PC-3 (cell line): ENCODE results near the gene UGGT2. TPM values are rescaled to one million over a fixed set of nuclear protein-coding genes. Genes with fewer than 3 reads are reported as not detected.

Experiments
- ATAC-seq: fragments of 200-7000 bp; cut with Tn5 transposase; 2 replicates; pipeline ENCODE4 v1.9.1; 2020; ENCODE audit warnings: mild to moderate bottlenecking, moderate library complexity
- BruUV-seq: library from RNA; stranded (reverse); fragments of 400-500 nt; replicated peaks from 2 replicates; lab custom pipeline; 2021; lab: Mats Ljungman, UMichigan
- CTCF ChIA-PET: fragments of 300-600 bp; sonication (Branson Sonifier 250); formaldehyde crosslinking; loops from one replicate; lab custom pipeline; 2022; ENCODE audit warnings: antibody characterized with exemption; lab: Charles Lee
- POLR2A ChIA-PET: fragments of 300-600 bp; sonication (Branson Sonifier 250); formaldehyde crosslinking; loops from one replicate; lab custom pipeline; 2022; ENCODE audit warnings: antibody characterized with exemption; ENCODE audit not compliant: unreplicated experiment; lab: Charles Lee
- DNase-seq: peaks from one replicate; pipeline ENCODE4 v3.0.0-alpha.2; 2015
- H2AFZ ChIP-seq: fragments of 300-600 bp; sonication (generic); 2 replicates; pipeline ENCODE4 v1.6.0; 2016; ENCODE audit warnings: antibody characterized with exemption, low read length
- H3F3A ChIP-seq: fragments of 300-600 bp; sonication (generic); one replicate; pipeline ENCODE4 v1.6.0; 2017; ENCODE audit warnings: antibody characterized with exemption, low read length, control low read depth, mild to moderate bottlenecking; ENCODE audit not compliant: unreplicated experiment
- H3K27ac ChIP-seq: fragments of 300-600 bp; sonication (generic); 2 replicates; pipeline ENCODE4 v1.5.1; 2016; ENCODE audit warnings: mild to moderate bottlenecking, low read length
- H3K27me3 ChIP-seq: fragments of 300-600 bp; sonication (generic); 2 replicates; pipeline ENCODE4 v1.6.1; 2016; ENCODE audit warnings: low read length, mixed read lengths
- H3K36me3 ChIP-seq: fragments of 300-600 bp; sonication (generic); 2 replicates; pipeline ENCODE4 v1.6.1; 2016; ENCODE audit warnings: low read depth, mixed run types, low read length, mixed read lengths
- H3K4me1 ChIP-seq: fragments of 300-600 bp; sonication (generic); 2 replicates; pipeline ENCODE4 v1.5.1; 2016; ENCODE audit warnings: low read length; ENCODE audit not compliant: insufficient read depth
- H3K4me2 ChIP-seq: fragments of 300-600 bp; sonication (generic); 2 replicates; pipeline ENCODE4 v1.6.0; 2016; ENCODE audit warnings: low read length
- H3K4me3 ChIP-seq: fragments of 300-600 bp; sonication (generic); 2 replicates; pipeline ENCODE4 v1.5.1; 2016; ENCODE audit warnings: mild to moderate bottlenecking, low read length, mixed read lengths
- H3K79me2 ChIP-seq: fragments of 300-600 bp; sonication (generic); 2 replicates; pipeline ENCODE4 v1.6.1; 2017; ENCODE audit warnings: low read length, mixed read lengths
- H3K9ac ChIP-seq: fragments of 300-600 bp; sonication (generic); 2 replicates; pipeline ENCODE4 v1.6.0; 2016; ENCODE audit warnings: mild to moderate bottlenecking, low read length
- H3K9me2 ChIP-seq: fragments of 300-600 bp; sonication (generic); replicated peaks from 2 replicates; pipeline ENCODE4 v1.6.1; 2016; ENCODE audit warnings: mixed run types, low read length, mixed read lengths
- H3K9me3 ChIP-seq: fragments of 300-600 bp; sonication (generic); 2 replicates; pipeline ENCODE4 v1.6.1; 2016; ENCODE audit warnings: low read length, mixed read lengths
- H4K20me1 ChIP-seq: fragments of 300-600 bp; sonication (generic); 2 replicates; pipeline ENCODE4 v1.6.1; 2016; ENCODE audit warnings: low read length, mixed read lengths
- CTCF ChIP-seq: fragments of 300-600 bp; sonication (generic); conservative IDR thresholded peaks from 2 replicates; pipeline ENCODE4 v1.5.1; 2017; ENCODE audit warnings: antibody characterized with exemption, low read depth, mild to moderate bottlenecking, low read length
- EZH2 ChIP-seq: fragments of 300-600 bp; sonication (generic); IDR thresholded peaks from one replicate; pipeline ENCODE4 v1.6.1; 2017; ENCODE audit warnings: antibody characterized with exemption, mild to moderate bottlenecking, low read length; ENCODE audit not compliant: unreplicated experiment
- EZH2phosphoT487 ChIP-seq: fragments of 300-600 bp; sonication (generic); IDR thresholded peaks from 2 replicates; pipeline ENCODE4 v1.6.1; 2018; ENCODE audit warnings: mild to moderate bottlenecking, antibody characterized with exemption, low read length, borderline replicate concordance
- intact Hi-C: fragments of 100-400 bp; cut with micrococcal nuclease; formaldehyde crosslinking; loops from 2 replicates; pipeline ENCODE4 v1.9.0; 2023
- total RNA-seq: library from RNA; depleted of rRNA; stranded (reverse); fragments of >200 nt; gene quantifications from 2 replicates; pipeline ENCODE4 v1.2.3, GENCODE V29; 2014

UGGT2 gene
- total RNA-seq, 1 experiment from 2014 or later = 24.3 TPM

DNA sequence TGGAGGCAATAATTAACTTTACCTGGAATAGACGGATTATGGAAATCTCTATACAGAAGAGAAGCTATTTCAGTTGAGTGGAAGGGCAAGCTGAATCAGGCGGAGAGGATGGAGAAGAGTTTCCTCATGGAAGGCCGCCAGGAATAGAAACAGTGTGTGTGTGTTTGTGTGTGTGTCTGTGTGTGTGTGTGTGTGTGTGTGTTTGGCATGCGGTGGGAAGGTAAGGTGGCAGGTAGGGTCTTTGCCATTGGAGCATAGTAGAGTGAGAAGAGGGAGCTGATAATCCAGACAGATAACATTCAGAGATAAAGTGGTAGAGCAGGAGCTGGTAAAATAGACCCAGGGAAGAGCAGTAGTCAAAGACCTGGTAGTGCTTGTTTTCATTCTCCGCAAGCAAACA, 27.5 kb upstream of the UGGT2 start:
- CTCF ChIA-PET = no interaction called here
- no peaks in the 10 kb centered on the region for H3K9me3 ChIP-seq
- no peak for ATAC-seq
- POLR2A ChIA-PET = no interaction called here
- TF ChIP-seq EZH2phosphoT487 (no peak), CTCF (no peak), EZH2 (no peak)
- no peak overlapping the region for H2AFZ ChIP-seq
- intact Hi-C loops = no loop called here
- H3K27ac ChIP-seq = no peak overlapping the region
- DNase-seq = no peak
- H3K9me2 ChIP-seq = no peaks in the 10 kb centered on the region
- no TSS peak for BruUV-seq
- no peaks in the 10 kb centered on the region for H3F3A ChIP-seq
- H3K4me1 ChIP-seq = no peaks in the 10 kb centered on the region
- H3K27me3 ChIP-seq = no peaks in the 10 kb centered on the region
- H3K36me3 ChIP-seq = no peaks in the 10 kb centered on the region
- H3K79me2 ChIP-seq = no peaks in the 10 kb centered on the region
- H3K4me2 ChIP-seq = no peak overlapping the region
- H4K20me1 ChIP-seq = no peaks in the 10 kb centered on the region
- no peak overlapping the region for H3K9ac ChIP-seq
- no peak overlapping the region for H3K4me3 ChIP-seq

DNA sequence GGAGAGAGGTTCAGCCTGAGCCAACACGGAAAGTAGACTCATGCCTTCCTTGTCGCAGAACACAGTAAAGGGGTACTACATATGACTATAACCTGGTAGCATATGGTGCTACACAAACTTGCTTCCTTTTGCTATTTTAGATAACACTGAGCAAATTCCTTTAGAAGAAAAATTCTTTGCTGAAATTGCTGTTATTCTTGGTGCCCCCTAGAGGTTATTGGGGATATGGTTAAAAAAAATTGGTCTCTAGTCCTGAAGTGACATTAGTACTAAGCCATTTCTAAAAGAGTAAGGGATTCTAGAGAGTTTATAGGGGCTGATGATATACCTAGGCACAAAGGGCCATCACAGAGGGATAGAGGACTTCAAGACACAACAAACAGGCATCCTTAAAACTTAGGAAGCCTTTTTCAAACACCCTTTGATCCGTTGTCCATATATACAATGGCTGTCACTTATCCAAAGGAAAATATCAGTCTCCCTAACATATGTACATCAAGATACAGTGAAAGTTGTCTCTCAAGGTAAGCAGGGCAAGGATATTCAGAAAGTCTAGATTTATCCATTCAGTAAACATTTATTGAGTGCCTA, 22.8 kb upstream of the UGGT2 start:
- no TSS peak for BruUV-seq
- H3K9ac ChIP-seq = no peak overlapping the region
- ATAC-seq (no peak), DNase-seq (peak; percentile 49)
- H3K4me1 ChIP-seq = no peaks in the 10 kb centered on the region
- no peaks in the 10 kb centered on the region for H3K79me2 ChIP-seq
- H3K4me2 ChIP-seq = no peak overlapping the region
- H4K20me1 ChIP-seq = no peaks in the 10 kb centered on the region
- H3K9me2 ChIP-seq = no peaks in the 10 kb centered on the region
- no peaks in the 10 kb centered on the region for H3K36me3 ChIP-seq
- intact Hi-C loops = loop anchor here (1.0 kb wide), 1 partner anchor 56 kb away; no protein-coding TSS in a partner anchor
- ChIA-PET CTCF (no interaction called here), POLR2A (no interaction called here)
- H3K9me3 ChIP-seq = no peaks in the 10 kb centered on the region
- no peaks in the 10 kb centered on the region for H3F3A ChIP-seq
- H2AFZ ChIP-seq = no peak overlapping the region
- H3K4me3 ChIP-seq = no peak overlapping the region
- no peaks in the 10 kb centered on the region for H3K27me3 ChIP-seq
- TF ChIP-seq EZH2 = no peak
- peak; percentile 66 for TF ChIP-seq CTCF
- no peak for TF ChIP-seq EZH2phosphoT487
- H3K27ac ChIP-seq = no peak overlapping the region

- intact Hi-C loops = no loop called here
- no peak overlapping the region for H3K4me3 ChIP-seq
- no peaks in the 10 kb centered on the region for H3F3A ChIP-seq
- CTCF ChIA-PET = no interaction called here
- H3K4me1 ChIP-seq = no peaks in the 10 kb centered on the region
- no peaks in the 10 kb centered on the region for H4K20me1 ChIP-seq
- BruUV-seq = no TSS peak
- no peak overlapping the region for H2AFZ ChIP-seq
- H3K9me2 ChIP-seq = no peaks in the 10 kb centered on the region
- H3K4me2 ChIP-seq = no peak overlapping the region
- POLR2A ChIA-PET = no interaction called here
- no peaks in the 10 kb centered on the region for H3K79me2 ChIP-seq
- H3K27ac ChIP-seq = no peak overlapping the region
- no peaks in the 10 kb centered on the region for H3K36me3 ChIP-seq
- H3K9ac ChIP-seq = no peak overlapping the region
- no peaks in the 10 kb centered on the region for H3K9me3 ChIP-seq
- no peak for ATAC-seq
- no peaks in the 10 kb centered on the region for H3K27me3 ChIP-seq
- no peak for DNase-seq
- TF ChIP-seq CTCF (no peak), EZH2phosphoT487 (no peak), EZH2 (no peak)
These were observed 19.2 kb upstream of the UGGT2 start for GRCh38 chr13:96072392-96072791.
